Fibroblast of villous mesenchyme (primary cell): Measurements from ENCODE around the gene TGM2. TPM values are rescaled to one million over a fixed set of nuclear protein-coding genes. Genes with fewer than 3 reads are reported as not detected.
A peak's percentile ranks its signal among the peaks of the same experiment; 100 is the strongest.

Experiments used
- DNase-seq: peaks from one replicate; pipeline ENCODE4 v3.0.0-alpha.2; 2010; ENCODE audit warnings: low read depth
- H3K4me3 ChIP-seq: 2 replicates; pipeline ENCODE4 v1.5.1; 2011; ENCODE audit warnings: low read depth, mild to moderate bottlenecking, low read length
- total RNA-seq: library from RNA; depleted of rRNA; stranded (reverse); fragments of >200 nt; gene quantifications from 2 replicates; pipeline ENCODE4 v1.2.3, GENCODE V29; 2012
- TF ChIP-seq, protein P1 (sequence below): IDR thresholded peaks from 2 replicates; pipeline ENCODE4 v1.5.1; 2012; ENCODE audit warnings: low read depth, mild to moderate bottlenecking, low read length; ENCODE audit not compliant: insufficient read depth

Gene TGM2
- total RNA-seq, 1 donor: 2,020 TPM

DNA sequence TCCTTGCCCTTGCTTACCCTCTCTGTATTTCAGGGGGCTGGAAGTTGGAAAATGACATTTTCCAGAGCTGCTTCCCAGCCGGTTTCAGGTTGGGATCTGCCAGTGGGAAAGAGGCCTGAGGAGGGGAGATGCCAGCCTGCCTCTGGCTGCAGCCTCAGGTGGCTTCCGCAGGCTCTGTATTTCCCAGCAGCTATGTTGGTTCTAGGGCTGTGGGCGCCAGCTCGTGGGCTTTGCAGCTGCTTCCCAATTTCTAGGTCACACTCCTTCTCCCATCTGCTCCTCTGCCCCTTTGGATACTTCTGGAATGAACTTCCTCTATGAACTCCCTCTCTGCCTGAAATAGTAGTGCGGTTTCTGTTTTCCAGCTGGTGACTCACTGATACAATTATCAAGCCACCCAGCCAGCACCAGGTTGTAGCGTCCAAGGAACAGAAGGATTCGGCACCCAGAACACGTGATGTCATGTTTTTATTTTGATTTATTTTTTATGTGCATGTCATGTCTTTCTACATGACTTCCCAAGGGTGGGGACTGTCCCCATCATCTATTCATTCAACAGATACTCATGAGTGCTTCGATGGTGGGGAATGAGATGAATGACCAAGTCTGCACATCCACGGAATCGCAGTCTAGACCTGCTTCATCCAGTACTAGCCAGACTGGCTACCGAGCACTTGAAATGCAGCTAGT lies 38.0 kb downstream of the TGM2 start:
- TF ChIP-seq, protein P1, sequence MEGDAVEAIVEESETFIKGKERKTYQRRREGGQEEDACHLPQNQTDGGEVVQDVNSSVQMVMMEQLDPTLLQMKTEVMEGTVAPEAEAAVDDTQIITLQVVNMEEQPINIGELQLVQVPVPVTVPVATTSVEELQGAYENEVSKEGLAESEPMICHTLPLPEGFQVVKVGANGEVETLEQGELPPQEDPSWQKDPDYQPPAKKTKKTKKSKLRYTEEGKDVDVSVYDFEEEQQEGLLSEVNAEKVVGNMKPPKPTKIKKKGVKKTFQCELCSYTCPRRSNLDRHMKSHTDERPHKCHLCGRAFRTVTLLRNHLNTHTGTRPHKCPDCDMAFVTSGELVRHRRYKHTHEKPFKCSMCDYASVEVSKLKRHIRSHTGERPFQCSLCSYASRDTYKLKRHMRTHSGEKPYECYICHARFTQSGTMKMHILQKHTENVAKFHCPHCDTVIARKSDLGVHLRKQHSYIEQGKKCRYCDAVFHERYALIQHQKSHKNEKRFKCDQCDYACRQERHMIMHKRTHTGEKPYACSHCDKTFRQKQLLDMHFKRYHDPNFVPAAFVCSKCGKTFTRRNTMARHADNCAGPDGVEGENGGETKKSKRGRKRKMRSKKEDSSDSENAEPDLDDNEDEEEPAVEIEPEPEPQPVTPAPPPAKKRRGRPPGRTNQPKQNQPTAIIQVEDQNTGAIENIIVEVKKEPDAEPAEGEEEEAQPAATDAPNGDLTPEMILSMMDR: no peak
- H3K4me3 ChIP-seq: no peak overlapping the region
- DNase-seq: peak; percentile 93

DNA sequence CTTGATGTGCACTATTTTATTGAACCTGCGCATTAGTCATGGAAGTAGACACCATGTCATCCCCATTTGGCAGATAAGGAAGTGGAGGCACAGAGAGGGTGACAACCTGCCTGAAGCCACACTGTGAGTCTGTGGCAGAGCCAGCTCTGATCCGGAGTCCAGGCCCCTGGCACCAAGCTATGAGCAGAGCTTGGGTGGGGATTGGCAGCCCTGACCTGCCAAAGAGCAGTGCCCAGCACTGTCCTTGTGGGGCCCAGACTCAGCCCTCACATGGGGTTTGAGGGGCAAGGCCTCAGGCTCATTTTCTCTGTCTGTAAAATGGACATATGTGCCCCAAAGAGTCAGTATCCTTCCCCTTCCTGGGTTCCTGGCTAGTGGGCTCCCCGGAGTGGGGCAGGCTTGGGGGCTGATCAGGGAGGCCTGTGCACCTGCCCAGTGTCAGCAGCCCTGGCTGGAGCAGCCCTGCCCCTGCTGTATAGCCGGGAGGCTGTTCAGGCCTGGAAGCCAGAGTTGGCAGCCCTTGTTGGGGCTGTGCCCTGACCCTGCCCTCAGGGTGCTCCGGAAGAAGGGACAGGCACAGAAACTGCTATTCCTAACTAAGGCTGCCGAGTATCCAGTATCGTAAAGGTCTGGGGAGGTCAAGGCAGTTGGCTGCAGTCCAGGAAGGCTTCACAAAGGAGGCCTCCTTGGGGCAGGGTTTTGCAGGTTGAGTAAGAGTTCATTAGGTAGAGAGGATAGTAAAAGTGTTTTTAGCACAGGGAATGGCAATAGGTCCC lies 38.7 kb downstream of the TGM2 start:
- TF ChIP-seq, protein P1: no peak
- DNase-seq: peak; percentile 71
- H3K4me3 ChIP-seq: no peak overlapping the region

DNA sequence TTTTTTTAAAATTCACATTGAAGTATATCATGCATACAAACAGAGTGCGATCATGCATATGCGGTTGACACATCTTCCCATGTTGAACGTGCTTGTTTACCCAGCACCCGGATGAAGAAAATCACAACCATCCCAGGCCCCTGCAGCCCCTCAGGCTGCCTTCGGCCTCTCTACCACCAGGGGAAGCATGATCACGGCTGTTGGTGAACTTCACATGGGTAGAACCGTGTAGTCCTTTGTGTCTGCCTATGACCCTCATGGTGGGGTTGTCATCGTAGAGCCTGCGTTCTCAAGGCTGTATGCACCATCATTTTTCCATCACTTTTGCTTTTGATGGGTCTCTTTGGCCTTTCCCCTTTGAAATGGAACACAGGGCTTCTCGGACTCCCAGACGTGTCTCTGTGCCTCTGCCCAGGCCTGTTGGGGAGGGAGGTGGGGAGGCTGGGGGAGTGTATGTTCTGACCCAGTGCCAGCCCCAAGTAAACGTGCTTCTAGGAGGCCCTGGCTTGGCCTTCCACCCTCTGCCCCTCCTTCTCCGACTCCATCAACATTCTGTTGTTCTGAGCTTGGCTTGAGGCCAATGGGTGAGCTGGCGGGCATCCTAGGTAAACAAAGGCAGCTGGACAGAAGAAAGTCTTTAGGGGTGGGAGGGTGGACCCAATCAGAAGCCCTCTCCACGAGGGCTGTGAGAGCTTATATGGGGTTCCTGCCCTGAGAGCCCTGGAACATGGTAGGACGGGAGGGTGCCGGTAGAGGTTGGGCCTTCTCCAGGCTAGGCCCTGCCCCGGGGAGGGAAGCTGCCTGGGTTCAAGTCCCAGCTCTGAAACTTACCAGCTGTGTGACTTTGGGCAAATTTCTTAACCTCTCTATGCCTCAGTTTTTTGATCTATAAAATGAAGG lies 39.7 kb downstream of the TGM2 start:
- TF ChIP-seq, protein P1: peak; percentile 21
- DNase-seq: peak; percentile 64
- no peak overlapping the region for H3K4me3 ChIP-seq

DNA sequence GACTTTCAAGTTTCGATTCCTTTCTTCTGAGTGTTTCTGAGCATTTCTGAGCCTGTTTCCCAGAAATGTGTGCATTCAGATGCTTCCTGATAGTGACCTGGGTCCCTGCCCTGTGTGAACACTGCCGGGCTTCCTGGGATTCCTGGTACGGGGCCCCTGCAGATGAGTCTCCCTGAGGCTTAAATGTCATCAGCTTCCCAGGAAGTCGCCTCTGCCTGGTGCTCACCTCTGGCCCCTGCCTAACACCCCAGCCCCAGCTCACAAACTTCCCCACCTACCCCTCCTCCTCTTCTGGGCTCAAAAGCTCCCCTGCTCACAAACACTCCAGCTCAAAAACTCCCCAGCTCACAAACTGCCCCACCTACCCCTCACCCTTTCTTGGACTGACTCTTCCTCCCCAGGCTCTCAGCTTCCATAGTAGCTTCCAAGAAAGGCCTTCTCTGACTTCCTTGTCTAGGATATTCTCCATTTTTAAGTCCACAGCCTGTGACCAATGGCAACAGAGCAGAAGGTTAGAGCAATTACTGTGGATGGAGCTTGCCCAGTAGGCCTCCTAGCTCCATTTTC lies 42.0 kb downstream of the TGM2 start:
- TF ChIP-seq, protein P1: no peak
- DNase-seq: peak; percentile 90
- H3K4me3 ChIP-seq: no peak overlapping the region

DNA sequence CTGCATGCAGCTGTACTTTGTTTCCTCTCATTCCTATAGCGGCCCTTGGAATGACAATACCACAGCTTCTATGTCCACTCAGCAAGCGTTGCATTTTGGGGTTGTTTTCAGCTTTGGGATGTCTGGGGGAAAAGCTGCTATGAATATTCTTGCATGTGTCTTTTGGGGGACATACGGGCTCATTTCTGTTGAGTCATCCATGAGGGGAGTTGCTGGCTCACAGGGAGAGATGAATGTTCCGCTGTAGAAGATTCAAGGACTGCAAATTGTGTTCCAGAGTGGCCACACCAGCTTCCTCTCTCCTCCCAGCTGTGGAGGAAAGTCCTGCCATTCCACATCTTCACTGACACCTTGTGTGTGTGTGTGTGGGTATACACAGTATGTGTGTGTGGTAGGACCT lies 43.3 kb downstream of the TGM2 start:
- TF ChIP-seq, protein P1: no peak
- DNase-seq: no peak
- no peak overlapping the region for H3K4me3 ChIP-seq

DNA sequence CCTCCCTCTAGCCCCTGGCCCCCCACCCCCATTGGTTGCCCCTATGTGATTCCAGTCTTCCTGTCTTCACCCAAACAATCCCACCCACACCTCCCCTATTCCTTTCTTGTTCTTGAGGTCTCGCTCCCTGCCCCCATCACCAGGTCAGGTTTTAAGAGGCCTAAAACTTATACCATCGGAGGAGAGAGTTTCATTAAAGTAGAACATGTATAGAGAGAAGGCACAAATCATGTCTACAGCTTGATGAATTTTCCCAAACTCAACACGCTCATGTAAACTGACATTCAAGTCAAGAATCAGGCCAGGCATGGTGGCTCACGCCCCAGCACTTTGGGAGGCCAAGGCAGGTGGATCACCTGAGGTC lies 44.5 kb downstream of the TGM2 start:
- TF ChIP-seq, protein P1: no peak
- DNase-seq: no peak
- H3K4me3 ChIP-seq: no peak overlapping the region
